HEK293T (cell line): Measurements from ENCODE around the gene ANKRD22.

ENCODE experiments used
- ARNT ChIP-seq: fragments of 450-650 bp; IDR thresholded peaks from 2 replicates; pipeline ENCODE4 v1.6.1; 2017; ENCODE audit warnings: mild to moderate bottlenecking
- FOXK2 ChIP-seq: fragments of 450-650 bp; IDR thresholded peaks from 2 replicates; pipeline ENCODE4 v1.6.1; 2016; ENCODE audit warnings: mild to moderate bottlenecking
- SP1 ChIP-seq: fragments of 450-650 bp; IDR thresholded peaks from 2 replicates; pipeline ENCODE4 v1.6.1; 2017

DNA sequence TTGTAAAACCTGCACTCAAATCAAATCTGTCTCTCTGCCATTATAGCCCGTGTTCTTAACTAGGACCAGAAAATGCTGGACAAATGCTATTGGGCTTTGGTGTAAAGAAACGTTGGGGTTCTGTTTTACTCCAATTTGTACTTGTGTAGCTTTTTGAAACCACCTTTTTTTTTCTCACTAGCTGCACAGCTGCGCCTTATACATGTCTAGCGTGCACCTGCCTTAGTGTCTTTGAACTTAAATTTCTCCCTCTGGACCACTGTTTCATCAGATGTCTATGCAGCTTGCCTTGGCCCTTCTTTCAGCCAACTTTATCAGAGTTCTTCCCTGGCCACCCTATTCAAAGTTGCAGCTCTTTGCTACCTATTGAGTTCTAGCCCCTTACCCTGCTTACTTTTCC, 42.0 kb downstream of the ANKRD22 start:
- TF ChIP-seq FOXK2, result no peak
- TF ChIP-seq SP1, result no peak
- no peak for TF ChIP-seq ARNT
